ENCODE measurements around the gene NCAPG. TPM values are rescaled to one million over a fixed set of nuclear protein-coding genes. Genes with fewer than 3 reads are reported as not detected.

The NCAPG gene
- total RNA-seq, 3 donors from 2014 or later: 0.33 to 0.96 (median 0.59) TPM

- TF ChIP-seq POLR2A (IDR thresholded peaks at IDR 0.05) (no peak), POLR2AphosphoS5 (IDR thresholded peaks at IDR 0.05) (no peak)
- TF ChIP-seq, protein P1, sequence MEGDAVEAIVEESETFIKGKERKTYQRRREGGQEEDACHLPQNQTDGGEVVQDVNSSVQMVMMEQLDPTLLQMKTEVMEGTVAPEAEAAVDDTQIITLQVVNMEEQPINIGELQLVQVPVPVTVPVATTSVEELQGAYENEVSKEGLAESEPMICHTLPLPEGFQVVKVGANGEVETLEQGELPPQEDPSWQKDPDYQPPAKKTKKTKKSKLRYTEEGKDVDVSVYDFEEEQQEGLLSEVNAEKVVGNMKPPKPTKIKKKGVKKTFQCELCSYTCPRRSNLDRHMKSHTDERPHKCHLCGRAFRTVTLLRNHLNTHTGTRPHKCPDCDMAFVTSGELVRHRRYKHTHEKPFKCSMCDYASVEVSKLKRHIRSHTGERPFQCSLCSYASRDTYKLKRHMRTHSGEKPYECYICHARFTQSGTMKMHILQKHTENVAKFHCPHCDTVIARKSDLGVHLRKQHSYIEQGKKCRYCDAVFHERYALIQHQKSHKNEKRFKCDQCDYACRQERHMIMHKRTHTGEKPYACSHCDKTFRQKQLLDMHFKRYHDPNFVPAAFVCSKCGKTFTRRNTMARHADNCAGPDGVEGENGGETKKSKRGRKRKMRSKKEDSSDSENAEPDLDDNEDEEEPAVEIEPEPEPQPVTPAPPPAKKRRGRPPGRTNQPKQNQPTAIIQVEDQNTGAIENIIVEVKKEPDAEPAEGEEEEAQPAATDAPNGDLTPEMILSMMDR (IDR thresholded peaks at IDR 0.05): no peak
- intact Hi-C loops (cut with DNase I; ENCODE audit: low total_unique reads): no loop called here
- no peak overlapping the region for H3K27ac ChIP-seq
- H3K4me1 ChIP-seq: no peaks in the 10 kb centered on the region
- H3K27me3 ChIP-seq: no peaks in the 10 kb centered on the region
- H3K36me3 ChIP-seq: no peaks in the 10 kb centered on the region
- DNase-seq (ENCODE audit: low spot score in 2 of 2): no peak
- H3K4me3 ChIP-seq: no peak overlapping the region
- H3K9me3 ChIP-seq: no peaks in the 10 kb centered on the region
Observed at GRCh38 chr4:17867276-17867675, 56.5 kb downstream of the NCAPG start.

- H3K9me3 ChIP-seq: no peaks in the 10 kb centered on the region
- intact Hi-C loops (cut with DNase I; ENCODE audit: low total_unique reads): no loop called here
- H3K36me3 ChIP-seq: no peaks in the 10 kb centered on the region
- H3K4me3 ChIP-seq: no peak overlapping the region
- DNase-seq (ENCODE audit: low spot score in 2 of 2): no peak
- no peaks in the 10 kb centered on the region for H3K27me3 ChIP-seq
- no peak overlapping the region for H3K27ac ChIP-seq
- H3K4me1 ChIP-seq: no peaks in the 10 kb centered on the region
- TF ChIP-seq POLR2AphosphoS5 (IDR thresholded peaks at IDR 0.05): no peak
- TF ChIP-seq, protein P1 (IDR thresholded peaks at IDR 0.05): no peak
- TF ChIP-seq POLR2A (IDR thresholded peaks at IDR 0.05): no peak
Observed at GRCh38 chr4:17869327-17869726, 58.5 kb downstream of the NCAPG start.

- Histone ChIP-seq H3K36me3 (no peaks in the 10 kb centered on the region), H3K27me3 (no peaks in the 10 kb centered on the region), H3K27ac (no peak overlapping the region), H3K9me3 (no peaks in the 10 kb centered on the region), H3K4me1 (no peaks in the 10 kb centered on the region), H3K4me3 (no peak overlapping the region)
- intact Hi-C loops (cut with DNase I; ENCODE audit: low total_unique reads): no loop called here
- DNase-seq (ENCODE audit: low spot score in 2 of 2): no peak
- TF ChIP-seq POLR2AphosphoS5 (IDR thresholded peaks at IDR 0.05) (no peak), POLR2A (IDR thresholded peaks at IDR 0.05) (no peak)
- TF ChIP-seq, protein P1 (IDR thresholded peaks at IDR 0.05): no peak
Observed at GRCh38 chr4:17875402-17876070, 64.8 kb downstream of the NCAPG start.

DNA sequence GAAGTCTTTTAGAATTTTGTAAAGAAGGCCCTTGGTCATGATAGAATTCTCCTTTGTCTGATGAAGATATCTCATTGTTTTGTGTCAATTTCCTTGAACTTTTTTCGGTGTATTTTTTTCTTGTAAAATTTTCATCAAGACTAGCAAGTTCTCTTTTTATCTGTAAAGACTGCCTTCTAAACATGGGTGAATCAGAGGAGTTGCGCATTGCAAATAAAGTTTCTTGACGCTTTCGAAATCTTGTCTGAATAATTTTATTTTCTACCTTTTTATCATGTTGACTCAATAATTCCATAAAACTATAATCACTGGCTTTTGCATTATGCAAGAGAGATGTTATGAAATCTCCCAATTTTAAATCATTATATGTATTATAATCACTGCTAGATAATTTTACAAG lies 66.2 kb downstream of the NCAPG start:
- no peaks in the 10 kb centered on the region for H3K27me3 ChIP-seq
- intact Hi-C loops (cut with DNase I; ENCODE audit: low total_unique reads): no loop called here
- no peak overlapping the region for H3K4me3 ChIP-seq
- TF ChIP-seq POLR2AphosphoS5 (IDR thresholded peaks at IDR 0.05) (no peak), POLR2A (IDR thresholded peaks at IDR 0.05) (no peak)
- TF ChIP-seq, protein P1 (IDR thresholded peaks at IDR 0.05): no peak
- no peaks in the 10 kb centered on the region for H3K36me3 ChIP-seq
- H3K9me3 ChIP-seq: no peaks in the 10 kb centered on the region
- H3K27ac ChIP-seq: no peak overlapping the region
- no peaks in the 10 kb centered on the region for H3K4me1 ChIP-seq
- no peak for DNase-seq (ENCODE audit: low spot score in 2 of 2)

DNA sequence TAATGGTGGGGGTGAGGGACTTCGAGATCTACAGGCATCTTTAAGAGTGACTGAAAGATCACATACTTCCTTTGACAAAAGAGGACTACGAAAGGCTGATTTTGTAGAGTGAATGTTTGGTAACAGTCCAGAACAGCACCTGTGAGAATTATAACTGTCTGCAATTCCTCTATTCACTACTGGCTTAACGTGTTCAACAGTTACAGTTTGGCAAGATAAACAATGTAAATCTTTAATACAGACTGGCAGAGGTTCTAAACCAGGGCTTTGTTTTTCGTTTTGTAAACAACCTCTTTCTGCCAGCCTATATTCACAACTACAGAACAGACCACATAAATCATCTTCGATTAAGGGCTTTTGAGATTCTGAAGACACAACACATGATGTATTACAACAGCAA lies 66.9 kb downstream of the NCAPG start:
- Histone ChIP-seq H3K9me3 (no peaks in the 10 kb centered on the region), H3K27ac (no peak overlapping the region), H3K27me3 (no peaks in the 10 kb centered on the region), H3K36me3 (no peaks in the 10 kb centered on the region), H3K4me1 (no peaks in the 10 kb centered on the region), H3K4me3 (no peak overlapping the region)
- intact Hi-C loops (cut with DNase I; ENCODE audit: low total_unique reads): no loop called here
- TF ChIP-seq POLR2AphosphoS5 (IDR thresholded peaks at IDR 0.05) (no peak), POLR2A (IDR thresholded peaks at IDR 0.05) (no peak)
- TF ChIP-seq, protein P1 (IDR thresholded peaks at IDR 0.05): no peak
- DNase-seq (ENCODE audit: low spot score in 2 of 2): no peak
